MV-4-11 (cell line): ENCODE measurements around the gene KRTAP4-8.
A peak's percentile ranks its signal among the peaks of the same experiment; 100 is the strongest.
"Not testable (repeated sequence)": the region's sequence is repeated elsewhere in the genome, so short reads cannot be mapped to it uniquely, and the experiment has no call there.

Source experiments
- DNase-seq: peaks from one replicate; lab custom pipeline; 2025; lab: John Stamatoyannopoulos, UW

KRTAP4-8 gene

GRCh38 chr17:41065016-41065689 is 32.8 kb downstream of the KRTAP4-8 start:
- not testable (repeated sequence) for DNase-seq

DNA sequence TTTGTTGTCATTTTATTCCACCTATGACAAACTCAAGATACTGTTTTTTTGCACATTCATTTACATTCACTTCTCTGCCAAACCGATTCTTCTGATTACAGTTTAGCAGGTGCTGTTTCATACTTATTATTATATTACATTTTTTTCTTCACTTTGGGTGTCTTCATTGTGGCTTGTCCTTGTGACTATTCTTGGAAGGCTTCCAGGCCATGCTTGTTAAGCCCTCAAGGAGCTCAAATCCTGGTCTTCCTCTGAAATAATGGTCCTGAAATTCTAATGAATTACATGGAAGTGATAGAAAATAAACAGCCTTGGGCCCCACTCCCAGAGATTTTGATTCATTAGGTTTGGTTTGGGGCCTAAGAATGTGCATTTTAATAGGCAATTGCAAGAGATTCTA is 33.6 kb downstream of the KRTAP4-8 start:
- no peak for DNase-seq

DNA sequence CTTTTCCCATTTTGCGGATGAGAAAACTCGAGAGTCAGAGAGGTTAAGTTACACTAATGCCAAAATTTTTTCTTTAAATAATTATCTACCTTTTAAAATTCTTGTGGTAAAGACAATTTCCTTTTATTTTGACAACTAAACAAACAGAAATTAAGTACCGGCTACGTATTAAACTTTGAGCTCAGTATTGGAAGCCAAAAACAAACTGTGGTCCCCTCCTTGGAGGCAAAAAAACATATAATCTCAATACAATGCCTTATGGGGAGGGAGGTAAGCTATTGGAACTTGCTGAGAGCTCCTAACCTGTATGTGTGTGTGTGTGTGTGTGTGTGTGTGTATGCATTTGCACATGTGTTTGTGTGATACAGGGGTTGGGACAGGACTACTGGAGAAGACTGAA is 34.5 kb downstream of the KRTAP4-8 start:
- no peak for DNase-seq

DNA sequence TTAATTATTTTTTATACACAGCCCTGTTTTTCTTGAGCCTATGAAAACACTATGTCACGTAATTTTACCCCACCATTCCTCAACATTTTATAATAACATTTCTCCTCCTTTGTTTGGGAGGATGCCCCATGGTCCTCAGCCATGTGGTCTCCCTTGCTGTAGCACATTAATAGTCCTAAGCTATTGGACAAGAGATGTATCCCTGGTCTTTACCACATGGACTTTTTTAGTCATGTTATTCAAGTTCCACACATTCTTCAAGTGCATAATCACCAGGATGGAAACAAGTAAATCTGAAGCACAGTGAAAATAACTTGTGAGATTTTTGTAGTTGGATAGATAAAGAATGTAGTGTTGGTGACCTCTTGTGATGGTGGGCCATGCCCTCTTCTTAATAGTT is 36.0 kb downstream of the KRTAP4-8 start:
- no peak for DNase-seq

DNA sequence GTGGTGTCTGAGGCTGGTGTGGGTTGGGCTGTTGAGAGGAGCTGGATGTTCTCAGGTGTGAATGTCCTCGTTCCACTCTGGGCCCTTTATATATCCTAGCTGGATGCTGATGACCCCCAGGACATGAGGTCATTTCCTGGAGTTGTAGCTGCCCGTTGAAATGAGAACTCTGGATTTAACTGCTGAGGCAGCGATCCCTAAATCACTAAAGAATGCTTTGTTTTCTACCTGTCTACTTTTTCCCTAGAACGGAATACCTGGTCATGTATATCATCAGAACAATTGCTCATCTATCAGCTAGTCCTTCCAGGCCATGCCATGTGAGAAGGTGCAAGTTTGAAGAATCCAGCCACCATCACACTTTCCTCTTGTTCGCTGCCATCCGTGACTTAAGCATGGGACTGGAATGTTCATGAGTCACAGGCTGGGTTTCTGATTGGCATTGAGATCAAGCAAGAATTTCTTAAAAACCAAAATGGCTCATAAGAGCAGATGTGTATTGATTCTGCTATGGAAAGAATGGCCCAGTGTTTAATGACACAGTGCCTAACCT is 37.8 kb downstream of the KRTAP4-8 start, which contains the start of gene KRTAP2-3:
Gene KRTAP2-3 (minus strand): TSS at position 63 of the 553 bp plus-strand sequence. CDS start 64 bp downstream, outside the sequence.
- DNase-seq, result no peak

DNA sequence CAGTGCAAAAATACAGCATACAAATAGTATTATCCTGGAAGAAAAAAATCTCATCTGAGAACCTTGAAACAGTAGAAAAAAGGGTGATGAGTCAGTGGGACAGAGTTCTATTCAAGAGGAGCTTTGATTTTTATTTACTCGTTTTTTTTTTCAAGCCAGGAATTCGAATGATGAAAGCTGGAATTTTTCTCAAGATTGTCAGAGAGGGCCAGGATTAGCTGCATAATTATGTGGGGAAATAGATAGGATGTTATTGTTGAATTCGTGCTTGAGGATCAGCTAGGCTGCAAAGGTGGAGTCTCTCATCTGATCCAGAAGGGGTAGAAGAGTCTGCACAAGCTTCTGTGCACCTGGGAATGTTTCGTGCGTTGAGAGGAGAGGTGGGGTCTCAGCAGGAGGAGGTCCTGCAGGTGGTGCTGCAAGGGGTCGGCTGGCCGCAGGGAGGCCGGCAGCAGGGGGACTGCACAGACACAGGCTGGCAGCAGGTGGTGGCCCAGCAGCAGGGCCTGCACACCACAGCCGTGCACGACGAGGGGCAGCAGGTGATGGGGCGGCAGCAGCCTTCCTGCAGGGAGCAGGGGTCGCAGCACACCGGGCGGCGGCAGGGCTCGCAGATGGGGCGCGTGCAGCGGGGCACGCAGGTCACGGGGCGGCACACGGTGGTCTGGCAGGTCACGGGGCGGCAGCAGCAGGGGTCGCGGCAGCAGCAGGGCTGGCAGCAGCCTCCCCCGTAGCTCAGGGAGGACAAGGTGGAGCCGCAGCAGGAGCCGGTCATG is 38.5 kb downstream of the KRTAP4-8 start:
- not testable (repeated sequence) for DNase-seq

DNA sequence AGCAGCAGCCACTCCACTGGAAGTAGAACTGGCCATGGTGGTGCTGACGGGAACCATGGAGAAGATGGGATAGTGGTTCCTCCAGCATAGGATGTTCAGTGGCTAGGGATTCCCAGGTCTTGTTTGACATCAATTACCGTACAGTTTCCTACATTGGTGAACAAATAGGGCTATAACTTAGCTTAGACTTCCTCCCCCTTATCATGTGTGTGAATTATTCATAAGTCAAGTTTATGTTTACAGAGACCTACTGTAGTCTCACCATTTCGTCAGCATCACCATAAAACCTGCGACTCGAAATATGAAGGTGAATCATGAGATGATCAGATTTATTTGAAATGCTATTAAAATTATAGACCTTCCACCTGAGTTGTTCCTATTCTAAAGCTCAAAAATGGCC is 39.2 kb downstream of the KRTAP4-8 start:
- DNase-seq, result no peak

- DNase-seq, result no peak
Measured at GRCh38 chr17:41057547-41057946, 40.4 kb downstream of the KRTAP4-8 start.

GRCh38 chr17:41055130-41055529 is 42.8 kb downstream of the KRTAP4-8 start, which contains the start of gene KRTAP2-2:
Gene KRTAP2-2 (minus strand): TSS chr17:41055230. CDS start chr17:41055211, 19 bp downstream.
- DNase-seq, result not testable (repeated sequence)

DNA sequence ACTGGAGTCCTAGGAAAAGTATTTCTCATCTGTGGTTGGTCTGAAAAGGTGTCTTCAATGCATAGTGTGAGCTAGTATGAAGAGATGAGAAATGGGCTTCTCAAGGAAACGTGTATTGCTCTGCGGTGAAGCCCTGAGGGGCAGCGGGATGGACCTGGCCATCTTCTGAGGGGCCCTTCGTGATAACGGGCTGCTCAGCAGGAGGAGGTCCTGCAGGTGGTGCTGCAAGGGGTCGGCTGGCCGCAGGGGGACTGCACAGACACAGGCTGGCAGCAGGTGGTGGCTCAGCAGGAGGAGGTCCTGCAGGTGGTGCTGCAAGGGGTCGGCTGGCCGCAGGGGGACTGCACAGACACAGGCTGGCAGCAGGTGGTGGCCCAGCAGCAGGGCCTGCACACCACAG is 43.4 kb downstream of the KRTAP4-8 start:
- DNase-seq, result not testable (repeated sequence)

DNA sequence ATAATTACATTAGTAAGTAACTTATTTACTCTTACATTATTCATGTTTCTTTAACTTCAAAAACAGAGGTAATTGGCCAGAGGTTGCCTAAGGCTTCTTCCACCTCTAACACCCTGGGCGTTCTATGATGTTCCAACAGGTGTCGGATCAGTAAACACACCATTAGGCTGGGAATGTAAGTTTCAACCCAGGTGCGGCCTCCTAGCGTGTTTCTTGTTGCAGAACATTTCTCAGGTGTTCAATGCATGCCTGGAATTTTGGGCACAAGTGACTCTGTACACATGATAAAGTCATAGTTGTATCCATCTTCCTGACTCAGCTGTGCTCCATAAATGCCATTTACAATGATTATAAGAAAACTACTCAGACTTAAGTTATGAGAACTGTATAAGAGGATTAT is 43.9 kb downstream of the KRTAP4-8 start:
- DNase-seq, result no peak

- DNase-seq, result no peak
Measured at GRCh38 chr17:41052566-41052965, 45.4 kb downstream of the KRTAP4-8 start.

DNA sequence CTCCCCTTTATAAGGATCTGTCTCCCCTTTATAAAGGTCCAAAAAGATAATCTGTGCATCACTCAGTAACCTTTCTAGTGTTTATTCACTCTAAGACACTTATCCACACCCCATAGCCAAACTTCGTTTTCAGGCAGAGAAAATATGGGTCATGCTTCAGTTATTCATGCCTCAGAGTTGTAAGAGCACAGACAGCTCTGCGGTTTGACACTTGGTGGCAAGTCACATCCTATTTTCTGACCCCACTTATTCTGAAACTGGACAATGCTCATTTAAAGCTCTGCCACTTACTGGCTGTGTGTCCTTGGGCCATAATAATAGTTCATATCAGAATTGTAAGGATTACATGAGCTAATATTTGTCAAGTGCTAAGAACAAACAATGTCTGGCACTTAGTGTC is 48.8 kb downstream of the KRTAP4-8 start:
- DNase-seq, result peak; percentile 39

DNA sequence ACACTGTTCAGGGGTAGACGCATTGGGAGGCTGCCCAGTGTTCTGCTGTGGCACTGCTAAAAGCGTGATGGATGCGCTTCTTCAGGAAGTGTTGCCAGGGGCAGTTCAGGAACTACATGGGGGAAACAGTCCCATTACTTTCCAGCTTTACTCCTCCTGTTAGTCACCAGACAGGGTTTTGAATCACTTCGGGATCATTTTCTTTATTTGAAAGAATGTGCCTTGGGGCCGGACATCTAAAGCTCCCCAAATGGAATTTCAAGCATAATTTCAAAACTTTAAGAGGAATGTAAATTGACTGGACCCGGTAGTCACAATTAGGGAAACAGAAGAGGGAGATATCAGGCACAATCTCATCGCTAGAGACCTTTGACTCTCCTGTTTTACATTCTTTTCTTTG is 49.5 kb downstream of the KRTAP4-8 start:
- no peak for DNase-seq
